Endodermal cell (in vitro differentiated cells): Measurements from ENCODE around the gene RCL1. TPM values are rescaled to one million over a fixed set of nuclear protein-coding genes. Genes with fewer than 3 reads are reported as not detected.

Experiments
- DNase-seq: peaks from one replicate; pipeline ENCODE4 v3.0.0-alpha.2; 2017
- H3K27ac ChIP-seq: 2 replicates; pipeline ENCODE4 v1.5.1; 2013; ENCODE audit warnings: mild to moderate bottlenecking, low read depth, low read length, moderate library complexity
- H3K27me3 ChIP-seq: 2 replicates; pipeline ENCODE4 v1.6.1; 2013; ENCODE audit warnings: mild to moderate bottlenecking, low read length, moderate library complexity; ENCODE audit not compliant: insufficient read depth, control insufficient read depth, poor library complexity, severe bottlenecking
- H3K36me3 ChIP-seq: 2 replicates; pipeline ENCODE4 v1.7.0; 2013; ENCODE audit warnings: mild to moderate bottlenecking, low read length, moderate library complexity; ENCODE audit not compliant: control insufficient read depth, insufficient read depth
- H3K4me1 ChIP-seq: one replicate; pipeline ENCODE4 v1.7.0; 2013; ENCODE audit warnings: low read length; ENCODE audit not compliant: control insufficient read depth, insufficient read depth
- H3K4me3 ChIP-seq: 2 replicates; pipeline ENCODE4 v1.5.1; 2013; ENCODE audit warnings: mild to moderate bottlenecking, low read length, moderate library complexity
- H3K9ac ChIP-seq: 2 replicates; pipeline ENCODE4 v1.6.1; 2013; ENCODE audit warnings: mild to moderate bottlenecking, low read length, moderate library complexity; ENCODE audit not compliant: poor library complexity, severe bottlenecking; ENCODE audit errors: extremely low read depth
- H3K9me3 ChIP-seq: 2 replicates; pipeline ENCODE4 v1.6.1; 2013; ENCODE audit warnings: mild to moderate bottlenecking, low read length, moderate library complexity; ENCODE audit not compliant: control insufficient read depth
- H3K27ac Mint-ChIP-seq: 2 replicates; pipeline ENCODE4 v1.8.0; 2020; ENCODE audit warnings: mixed read lengths
- H3K27me3 Mint-ChIP-seq: 2 replicates; pipeline ENCODE4 v1.8.0; 2021; ENCODE audit warnings: mild to moderate bottlenecking, mixed read lengths; ENCODE audit not compliant: insufficient read depth
- H3K36me3 Mint-ChIP-seq: 2 replicates; pipeline ENCODE4 v1.8.0; 2020; ENCODE audit warnings: low read depth, mixed read lengths
- H3K4me1 Mint-ChIP-seq: 2 replicates; pipeline ENCODE4 v1.8.0; 2020; ENCODE audit warnings: mixed read lengths
- H3K4me3 Mint-ChIP-seq: 2 replicates; pipeline ENCODE4 v1.8.0; 2020; ENCODE audit warnings: mild to moderate bottlenecking, moderate library complexity, mixed read lengths
- H3K9me3 Mint-ChIP-seq: 2 replicates; pipeline ENCODE4 v1.8.0; 2020; ENCODE audit warnings: mild to moderate bottlenecking, mixed read lengths
- WGBS, 2 experiments: methylation state at CpG; one replicate each; pipeline versions ENCODE4 v1.1.5 to v1.1.7; 2013; ENCODE audit warnings: missing lambda C conversion rate in 2 of 2, mixed read lengths in 1 of 2; ENCODE audit not compliant: insufficient coverage in 1 of 2, insufficient read length in 1 of 2; 5-methylcytosine and 5-hydroxymethylcytosine counted together
- microRNA-seq: library from miRNA; unstranded; fragments of <30 nt; microRNA quantifications from one replicate; pipeline ENCODE4 v1.2.0, GENCODE V29; 2020; ENCODE audit warnings: borderline microRNAs expressed
- total RNA-seq, 2 donors: library from RNA; stranded (reverse); fragmentation: NEBNext Ultra II Directional in 1 of 2; extraction: Animal tissue kit (Norgen Biotek cat#: 25700) in 1 of 2; gene quantifications; 2 replicates in 1 of 2; 3 replicates in 1 of 2; pipeline ENCODE4 v1.2.1, GENCODE V29; 2021
- TF ChIP-seq, protein P1 (sequence below): fragments of 200-600 bp; sonication (generic); conservative IDR thresholded peaks from 2 replicates; pipeline ENCODE4 v1.5.0; 2021; ENCODE audit warnings: antibody characterized with exemption, mild to moderate bottlenecking

The RCL1 gene
- total RNA-seq, 2 donors from 2014 or later, result 13.2 to 18.6 TPM

DNA sequence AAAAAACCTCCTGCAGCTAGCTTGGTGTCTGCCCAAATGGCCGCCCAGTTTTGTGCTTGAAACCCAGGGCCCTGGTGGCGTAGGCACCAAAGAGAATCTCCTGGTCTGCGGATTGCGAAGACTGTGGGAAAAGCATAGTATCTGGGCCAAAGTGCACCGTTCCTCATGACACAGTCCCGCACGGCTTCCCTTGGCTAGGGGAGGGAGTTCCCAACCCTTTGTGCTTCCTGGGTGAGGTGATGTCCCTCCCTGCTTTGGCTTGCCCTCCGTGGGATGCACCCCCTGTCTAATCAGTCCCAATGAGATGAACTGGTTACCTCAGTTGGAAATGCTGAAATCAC is 109.4 kb downstream of the RCL1 start:
- Histone ChIP-seq H3K27me3 (no peaks in the 10 kb centered on the region), H3K27ac (no peak overlapping the region), H3K4me1 (no peaks in the 10 kb centered on the region), H3K9ac (no peak overlapping the region), H3K4me3 (no peak overlapping the region), H3K9me3 (no peaks in the 10 kb centered on the region), H3K36me3 (no peaks in the 10 kb centered on the region)
- TF ChIP-seq, protein P1, sequence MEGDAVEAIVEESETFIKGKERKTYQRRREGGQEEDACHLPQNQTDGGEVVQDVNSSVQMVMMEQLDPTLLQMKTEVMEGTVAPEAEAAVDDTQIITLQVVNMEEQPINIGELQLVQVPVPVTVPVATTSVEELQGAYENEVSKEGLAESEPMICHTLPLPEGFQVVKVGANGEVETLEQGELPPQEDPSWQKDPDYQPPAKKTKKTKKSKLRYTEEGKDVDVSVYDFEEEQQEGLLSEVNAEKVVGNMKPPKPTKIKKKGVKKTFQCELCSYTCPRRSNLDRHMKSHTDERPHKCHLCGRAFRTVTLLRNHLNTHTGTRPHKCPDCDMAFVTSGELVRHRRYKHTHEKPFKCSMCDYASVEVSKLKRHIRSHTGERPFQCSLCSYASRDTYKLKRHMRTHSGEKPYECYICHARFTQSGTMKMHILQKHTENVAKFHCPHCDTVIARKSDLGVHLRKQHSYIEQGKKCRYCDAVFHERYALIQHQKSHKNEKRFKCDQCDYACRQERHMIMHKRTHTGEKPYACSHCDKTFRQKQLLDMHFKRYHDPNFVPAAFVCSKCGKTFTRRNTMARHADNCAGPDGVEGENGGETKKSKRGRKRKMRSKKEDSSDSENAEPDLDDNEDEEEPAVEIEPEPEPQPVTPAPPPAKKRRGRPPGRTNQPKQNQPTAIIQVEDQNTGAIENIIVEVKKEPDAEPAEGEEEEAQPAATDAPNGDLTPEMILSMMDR, result no peak
- no peak for DNase-seq
- Mint-ChIP-seq H3K27ac (peak overlapping the region; percentile 39), H3K27me3 (no peaks in the 10 kb centered on the region), H3K9me3 (peaks cover 18% of the 10 kb centered on the region), H3K4me1 (peaks cover 9% of the 10 kb centered on the region), H3K36me3 (no peaks in the 10 kb centered on the region), H3K4me3 (no peak overlapping the region)
- 92 to 94% methylated on average over 8 of the region's 8 CpGs for WGBS, 2 experiments

DNA sequence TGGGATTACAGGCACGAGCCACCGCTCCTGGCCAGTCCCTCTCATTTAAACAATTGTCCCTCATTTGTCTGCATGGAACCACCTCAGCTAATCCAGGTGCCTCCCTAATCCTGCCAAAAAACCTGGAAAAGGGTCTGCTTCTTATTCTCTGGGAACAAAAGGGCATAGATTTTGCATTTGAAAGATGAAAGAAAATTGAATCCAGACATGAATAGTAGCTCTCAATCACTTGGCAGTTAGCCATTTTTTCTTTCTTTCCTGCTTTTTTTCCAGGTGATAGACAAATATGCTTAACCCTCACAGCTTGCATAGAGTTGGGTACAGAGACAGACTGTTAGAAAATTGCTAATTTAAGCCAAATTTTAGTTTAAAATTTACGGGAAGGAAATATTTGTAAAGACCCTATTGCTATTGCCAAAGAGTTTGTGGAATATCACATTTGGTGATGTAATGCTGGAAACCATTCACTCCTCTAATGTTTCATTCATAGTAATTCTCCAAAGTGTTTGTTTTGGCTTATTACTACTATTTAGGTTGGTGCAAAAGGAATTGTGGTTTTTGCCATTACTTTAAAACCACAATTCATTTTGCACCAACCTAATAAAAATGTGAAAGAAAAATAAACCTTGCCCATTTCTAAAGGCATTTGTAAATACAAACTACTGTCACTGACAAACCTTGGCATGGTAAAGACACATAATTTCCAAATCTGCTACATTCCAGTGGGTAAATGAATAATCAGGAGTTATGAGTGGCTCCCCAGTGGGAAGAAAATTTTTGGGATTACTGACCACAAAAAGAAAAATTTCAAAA is 111.8 kb downstream of the RCL1 start:
- Mint-ChIP-seq H3K27ac (no peak overlapping the region), H3K36me3 (no peaks in the 10 kb centered on the region), H3K4me3 (no peak overlapping the region), H3K27me3 (no peaks in the 10 kb centered on the region), H3K9me3 (peaks cover 11% of the 10 kb centered on the region), H3K4me1 (peaks cover 9% of the 10 kb centered on the region)
- H3K27me3 ChIP-seq, result no peaks in the 10 kb centered on the region
- no peaks in the 10 kb centered on the region for H3K4me1 ChIP-seq
- TF ChIP-seq, protein P1, result no peak
- no peak overlapping the region for H3K4me3 ChIP-seq
- H3K9ac ChIP-seq, result no peak overlapping the region
- H3K9me3 ChIP-seq, result no peaks in the 10 kb centered on the region
- DNase-seq, result no peak
- H3K36me3 ChIP-seq, result no peaks in the 10 kb centered on the region
- no peak overlapping the region for H3K27ac ChIP-seq
- WGBS, 2 experiments, result 92 to 94% methylated on average over 3 of the region's 3 CpGs

DNA sequence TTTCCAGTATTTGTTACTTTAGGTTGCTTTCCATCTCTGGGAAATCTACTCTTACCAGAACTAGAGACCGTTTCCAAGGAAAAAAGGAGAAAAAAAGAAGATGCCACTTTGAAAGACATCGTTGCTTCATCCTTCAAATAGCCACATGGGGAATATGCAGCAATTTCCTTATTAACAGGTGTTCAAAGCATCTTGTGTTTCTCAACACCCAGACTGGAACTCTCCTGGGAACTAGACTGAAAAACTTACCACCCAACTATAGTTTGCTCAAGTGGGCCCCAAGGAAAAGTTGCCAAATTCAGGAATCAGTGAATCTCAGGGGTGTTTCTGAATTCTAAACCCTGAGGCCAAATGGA is 112.4 kb downstream of the RCL1 start:
- no peak overlapping the region for H3K27ac Mint-ChIP-seq
- Histone ChIP-seq H3K27me3 (no peaks in the 10 kb centered on the region), H3K4me3 (no peak overlapping the region), H3K9me3 (no peaks in the 10 kb centered on the region), H3K4me1 (no peaks in the 10 kb centered on the region), H3K9ac (no peak overlapping the region), H3K36me3 (no peaks in the 10 kb centered on the region), H3K27ac (no peak overlapping the region)
- WGBS, 2 experiments, result 90 to 92% methylated on average over 1 to 2 of the region's 2 CpGs
- no peaks in the 10 kb centered on the region for H3K27me3 Mint-ChIP-seq
- H3K4me1 Mint-ChIP-seq, result peaks cover 9% of the 10 kb centered on the region
- peaks cover 6% of the 10 kb centered on the region for H3K9me3 Mint-ChIP-seq
- no peak for DNase-seq
- TF ChIP-seq, protein P1, result no peak
- H3K4me3 Mint-ChIP-seq, result no peak overlapping the region
- H3K36me3 Mint-ChIP-seq, result no peaks in the 10 kb centered on the region

Small RNAs within 50 kb of the gene (microRNA-seq; reads per million reads assigned to microRNA genes)
- 7.0 reads per million, percentile 41 among the genes with 10 or more reads in this experiment for gene MIR101-2

Other genes with a start within 250 kb of the RCL1 start
- 10 to 100 TPM; 13.1 to 19.6 TPM for gene PLPP6, start 130.7 kb upstream of the RCL1 start, total RNA-seq
- 1 to 10 TPM; 1.2 to 2.0 TPM for gene SPATA6L, start 126.5 kb upstream of the RCL1 start, total RNA-seq
- gene CDC37L1, start 113.4 kb upstream of the RCL1 start, total RNA-seq, result 10 to 100 TPM; 18.4 to 22.2 TPM
- gene AK3, start 51.7 kb upstream of the RCL1 start, total RNA-seq, result 10 to 100 TPM; 51.5 to 59.8 TPM
- 10 to 100 TPM; 10.4 to 12.3 TPM for gene JAK2, start 192.3 kb downstream of the RCL1 start, total RNA-seq